Right lobe of liver (tissue), 6 donors: ENCODE measurements around the gene TBXA2R. TPM values are rescaled to one million over a fixed set of nuclear protein-coding genes. Genes with fewer than 3 reads are reported as not detected.
A peak's percentile ranks its signal among the peaks of the same experiment; 100 is the strongest.

Experiments
- ATAC-seq, 4 donors: fragments of 200-7000 bp; cut with Tn5 transposase; one replicate each; pipeline ENCODE4 v1.9.1; 2020; ENCODE audit warnings: mild to moderate bottlenecking in 4 of 4, moderate library complexity in 4 of 4
- DNase-seq, 3 donors: peaks; one replicate each; pipeline ENCODE4 v3.0.0-alpha.2; 2020
- H3K27ac ChIP-seq, 3 donors: fragments of 200-600 bp; one replicate each; pipeline ENCODE4 v1.8.0; 2022
- H3K27me3 ChIP-seq, 2 donors: fragments of 200-600 bp; one replicate each; pipeline ENCODE4 v1.8.0; 2022
- H3K36me3 ChIP-seq, 4 donors: fragments of 200-600 bp; sonication (generic) in 1 of 4; one replicate each; pipeline versions ENCODE4 v1.5.1 to v1.8.0; 2017 to 2022; ENCODE audit warnings: control low read depth in 1 of 4
- H3K4me1 ChIP-seq, 4 donors: fragments of 200-600 bp; sonication (generic) in 1 of 4; one replicate each; pipeline versions ENCODE4 v1.5.1 to v1.8.0; 2017 to 2022; ENCODE audit warnings: control low read depth in 1 of 4
- H3K4me3 ChIP-seq, 3 donors: fragments of 200-600 bp; one replicate each; pipeline ENCODE4 v1.8.0; 2022
- H3K9me3 ChIP-seq, 4 donors: fragments of 200-600 bp; sonication (generic) in 1 of 4; one replicate each; pipeline versions ENCODE4 v1.5.1 to v1.8.0; 2017 to 2022; ENCODE audit warnings: control low read depth in 1 of 4
- POLR2A ChIP-seq: fragments of 450-650 bp; IDR thresholded peaks from one replicate; pipeline ENCODE4 v1.6.1; 2017; ENCODE audit warnings: antibody characterized with exemption, mild to moderate bottlenecking
- WGBS: methylation state at CpG from one replicate; pipeline ENCODE4 v1.1.6; 2018; ENCODE audit warnings: low coverage, low lambda C conversion rate; ENCODE audit not compliant: insufficient coverage; ENCODE audit errors: missing lambda C conversion rate; 5-methylcytosine and 5-hydroxymethylcytosine counted together
- intact Hi-C, 2 donors: fragments of 100-400 bp; cut with DNase I; formaldehyde crosslinking; loops; one replicate each; pipeline versions ENCODE4 v1.11.2 to v1.14.1; 2022
- total RNA-seq, 6 experiments: library from RNA; depleted of rRNA in 2 of 6; stranded (reverse); fragments of >200 nt in 2 of 6; fragmentation: NEBNext Ultra II Directional in 3 of 6; extraction: Animal tissue kit (Norgen Biotek cat#: 25700) in 3 of 6; gene quantifications; one replicate each; pipeline versions ENCODE4 v1.1.0 to v1.2.4, GENCODE V29; 2016 to 2023
- TF ChIP-seq, protein P1 (sequence below), 4 donors: fragments of 200-600 bp in 3 of 4; fragments of 450-650 bp in 1 of 4; IDR thresholded peaks; one replicate each; pipeline versions ENCODE4 v1.5.1 to v1.8.0; 2016 to 2022; ENCODE audit warnings: antibody characterized with exemption in 4 of 4, mild to moderate bottlenecking in 2 of 4
- donor health status: DM: no; HTN: yes; CAD: no.
- donor health status: DM: no; HTN: no; CAD: no.
- donor health status: DM: no; HTN: no; CAD: no.
- donor health status: DM: no; HTN: yes; CAD: no.
- donor health status: DM: no; HTN: yes; CAD: no.

The TBXA2R gene
- total RNA-seq, 6 experiments from 2014 or later = 2.8 to 10.4 (median 4.7) TPM

DNA sequence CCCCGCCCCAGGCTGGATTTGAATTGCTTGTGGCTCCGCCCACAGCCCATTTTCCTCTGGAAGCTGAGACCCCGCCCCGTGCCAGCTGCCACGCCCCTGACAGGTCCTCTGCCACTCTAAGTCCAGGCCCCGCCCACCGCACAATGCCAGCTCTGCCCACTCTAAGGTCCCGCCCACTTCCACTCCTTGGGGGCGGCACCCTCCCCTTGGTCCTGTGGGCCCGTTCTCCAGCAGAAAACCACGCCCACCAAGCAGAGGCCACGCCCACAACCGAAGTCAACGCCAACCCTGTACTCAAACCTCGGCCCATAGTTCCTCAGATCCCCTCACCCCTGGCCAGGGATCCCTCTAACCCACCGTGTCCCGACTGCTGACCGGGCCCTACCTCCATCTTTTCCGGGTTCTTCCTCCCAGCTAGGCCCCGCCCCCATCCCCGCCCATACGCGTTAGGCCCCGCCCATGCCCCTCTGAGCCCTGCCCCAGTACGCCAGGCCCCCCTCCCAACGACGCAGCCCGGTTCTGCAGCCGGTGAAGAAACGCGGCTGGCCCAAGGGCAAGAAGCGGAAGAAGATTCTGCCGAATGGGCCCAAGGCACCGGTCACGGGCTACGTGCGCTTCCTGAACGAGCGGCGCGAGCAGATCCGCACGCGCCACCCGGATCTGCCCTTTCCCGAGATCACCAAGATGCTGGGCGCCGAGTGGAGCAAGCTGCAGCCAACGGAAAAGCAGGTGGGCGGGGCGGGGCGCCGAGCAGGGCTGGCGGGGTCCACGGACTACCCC lies 32.6 kb downstream of the TBXA2R start:
- TF ChIP-seq POLR2A = no peak
- TF ChIP-seq, protein P1, sequence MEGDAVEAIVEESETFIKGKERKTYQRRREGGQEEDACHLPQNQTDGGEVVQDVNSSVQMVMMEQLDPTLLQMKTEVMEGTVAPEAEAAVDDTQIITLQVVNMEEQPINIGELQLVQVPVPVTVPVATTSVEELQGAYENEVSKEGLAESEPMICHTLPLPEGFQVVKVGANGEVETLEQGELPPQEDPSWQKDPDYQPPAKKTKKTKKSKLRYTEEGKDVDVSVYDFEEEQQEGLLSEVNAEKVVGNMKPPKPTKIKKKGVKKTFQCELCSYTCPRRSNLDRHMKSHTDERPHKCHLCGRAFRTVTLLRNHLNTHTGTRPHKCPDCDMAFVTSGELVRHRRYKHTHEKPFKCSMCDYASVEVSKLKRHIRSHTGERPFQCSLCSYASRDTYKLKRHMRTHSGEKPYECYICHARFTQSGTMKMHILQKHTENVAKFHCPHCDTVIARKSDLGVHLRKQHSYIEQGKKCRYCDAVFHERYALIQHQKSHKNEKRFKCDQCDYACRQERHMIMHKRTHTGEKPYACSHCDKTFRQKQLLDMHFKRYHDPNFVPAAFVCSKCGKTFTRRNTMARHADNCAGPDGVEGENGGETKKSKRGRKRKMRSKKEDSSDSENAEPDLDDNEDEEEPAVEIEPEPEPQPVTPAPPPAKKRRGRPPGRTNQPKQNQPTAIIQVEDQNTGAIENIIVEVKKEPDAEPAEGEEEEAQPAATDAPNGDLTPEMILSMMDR (IDR thresholded peaks at IDR 0.05) = no peak
- Histone ChIP-seq H3K27ac (no peak overlapping the region), H3K27me3 (no peaks in the 10 kb centered on the region), H3K4me1 (peaks cover 0 to 6% (median 0%) of the 10 kb centered on the region in 4 donors), H3K36me3 (no peaks in the 10 kb centered on the region), H3K9me3 (no peaks in the 10 kb centered on the region), H3K4me3 (peak overlapping the region; percentile 79 to 96 (median 83))
- peak; percentile 90 to 94 (median 91) for DNase-seq
- intact Hi-C loops = no loop called here
- peak; percentile 35 to 71 (median 60) for ATAC-seq
- whole genome bisulfite sequencing = 63% methylated on average over 37 of the region's 55 CpGs

DNA sequence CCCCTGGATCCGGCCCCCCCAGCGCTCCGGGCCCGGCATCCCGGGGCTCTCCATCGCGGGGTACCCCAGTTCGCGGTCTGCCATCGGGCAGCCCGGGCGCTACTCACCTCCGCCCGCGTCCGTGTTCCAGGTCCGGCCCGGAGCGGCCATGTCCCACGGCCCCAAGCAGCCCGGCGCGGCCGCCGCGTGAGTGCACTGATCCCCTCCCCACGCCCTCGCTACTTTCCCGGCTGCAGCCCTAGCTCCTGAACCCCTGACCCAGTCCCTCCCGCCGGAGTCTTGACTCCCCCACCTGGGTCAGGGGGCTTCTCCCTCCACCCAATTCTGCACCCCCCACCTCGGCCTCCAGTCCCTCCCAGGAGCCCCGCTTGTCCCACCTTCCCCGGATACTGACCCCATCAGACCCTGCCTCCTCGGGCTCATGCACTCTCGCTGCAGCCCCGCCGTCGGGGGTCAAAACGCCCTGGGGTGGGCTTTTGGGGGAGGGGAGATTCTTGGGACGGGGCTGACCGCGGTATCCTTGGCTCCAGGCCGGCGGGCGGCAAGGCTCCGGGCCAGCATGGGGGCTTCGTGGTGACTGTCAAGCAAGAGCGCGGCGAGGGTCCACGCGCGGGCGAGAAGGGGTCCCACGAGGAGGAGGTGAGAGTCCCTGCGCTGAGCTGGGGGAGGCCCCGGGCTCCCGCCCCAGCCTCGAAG lies 33.4 kb downstream of the TBXA2R start:
- Histone ChIP-seq H3K27ac (peak overlapping the region in 2 of 3 donors; percentile 60 to 69), H3K27me3 (no peaks in the 10 kb centered on the region)
- intact Hi-C loops = no loop called here

DNA sequence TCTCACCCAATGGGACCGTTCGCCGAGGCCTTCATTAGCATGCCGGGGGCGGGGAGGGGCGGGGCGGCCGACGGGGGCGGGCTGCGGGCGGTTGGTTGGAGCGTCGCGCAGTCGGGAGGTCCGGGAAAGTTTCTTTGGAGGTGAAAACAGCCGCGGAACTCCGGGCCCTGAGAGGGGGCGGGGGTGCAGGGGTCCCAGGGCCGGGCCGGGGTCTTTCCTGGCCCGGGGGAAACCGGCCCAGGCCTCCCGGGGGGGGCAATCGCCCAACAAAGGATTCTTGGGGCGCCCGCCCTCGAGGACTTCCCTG lies 33.9 kb downstream of the TBXA2R start, which contains the start of gene HMG20B:
TSS of gene HMG20B (plus strand) at position 90 of the 307 bp plus-strand sequence. CDS start 366 bp downstream, outside the sequence.
- DNase-seq = no peak
- WGBS = 0% methylated on average over 4 of the region's 30 CpGs
- Histone ChIP-seq H3K27me3 (no peaks in the 10 kb centered on the region), H3K4me3 (peak within 1 kb of the TSS; percentile 79 to 96 (median 83)), H3K4me1 (peaks cover 0 to 6% (median 0%) of the 10 kb centered on the region in 4 donors), H3K9me3 (no peaks in the 10 kb centered on the region), H3K27ac (peak within 1 kb of the TSS in 2 of 3 donors; percentile 60 to 69), H3K36me3 (no peaks in the 10 kb centered on the region)
- TF ChIP-seq, protein P1 (IDR thresholded peaks at IDR 0.05) = no peak
- peak; percentile 20 for TF ChIP-seq POLR2A
- ATAC-seq = no peak
- intact Hi-C loops = no loop called here

More for the DNA sequence above, 33.4 kb downstream of the TBXA2R start:
- ATAC-seq (peak in 3 of 4 donors; percentile 1 to 4 (median 1)), DNase-seq (peak; percentile 50 to 66 (median 57))
- Histone ChIP-seq H3K9me3 (no peaks in the 10 kb centered on the region), H3K4me1 (peaks cover 0 to 6% (median 0%) of the 10 kb centered on the region in 4 donors), H3K4me3 (peak overlapping the region; percentile 79 to 96 (median 83)), H3K36me3 (no peaks in the 10 kb centered on the region)
- TF ChIP-seq, protein P1 (IDR thresholded peaks at IDR 0.05) = no peak
- no peak for TF ChIP-seq POLR2A
- 0% methylated on average over 2 of the region's 60 CpGs for WGBS

DNA sequence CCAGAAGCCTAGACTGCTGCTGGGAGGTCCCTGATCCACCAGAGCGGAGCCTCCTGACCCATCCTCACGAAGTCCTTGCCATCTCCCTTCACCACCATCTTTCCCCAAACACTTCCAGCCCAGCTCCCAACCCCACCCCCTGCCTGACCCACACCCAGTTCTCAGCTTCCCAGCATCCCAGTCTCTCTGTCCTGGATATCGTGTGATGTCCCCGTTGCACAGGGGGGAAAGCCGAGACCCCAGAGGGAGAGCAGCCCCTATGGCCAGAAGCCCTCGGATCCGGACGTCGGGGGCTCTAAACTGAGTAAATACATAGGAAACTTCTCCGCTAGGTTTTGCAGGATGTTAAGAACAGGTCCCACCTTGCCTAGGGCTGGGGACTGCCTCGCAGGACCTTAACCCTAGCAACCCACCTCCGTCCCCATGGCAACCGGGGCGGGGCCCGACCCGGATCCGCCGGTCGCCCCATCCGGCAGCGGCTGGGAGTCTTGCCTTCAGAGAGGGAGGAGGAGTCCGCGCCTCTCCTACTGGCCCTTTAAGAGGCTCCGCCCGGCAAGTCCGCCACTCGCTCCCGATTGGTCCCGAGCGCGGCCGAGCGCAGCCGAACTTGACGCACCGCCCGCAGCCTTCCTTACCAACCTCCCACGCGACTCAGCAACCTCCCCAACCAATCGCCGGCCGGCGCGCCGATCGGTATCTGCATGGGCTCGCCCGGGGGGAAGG lies 34.4 kb downstream of the TBXA2R start:
- intact Hi-C loops = no loop called here
- Histone ChIP-seq H3K36me3 (no peaks in the 10 kb centered on the region), H3K4me1 (peaks cover 0 to 6% (median 0%) of the 10 kb centered on the region in 4 donors), H3K27ac (no peak overlapping the region), H3K9me3 (no peaks in the 10 kb centered on the region), H3K4me3 (peak overlapping the region; percentile 26 to 96 (median 79)), H3K27me3 (no peaks in the 10 kb centered on the region)
- peak; percentile 94 to 97 (median 96) for ATAC-seq
- peak; percentile 100 for DNase-seq
- WGBS = 2% methylated on average over 30 of the region's 48 CpGs
- TF ChIP-seq POLR2A = no peak
- TF ChIP-seq, protein P1 (IDR thresholded peaks at IDR 0.05) = no peak
